GM19193 (cell line): ENCODE results near the gene TBC1D22A.

Source experiments
- POLR2A ChIP-seq: IDR thresholded peaks from 4 replicates; pipeline ENCODE4 v1.6.1; 2011; ENCODE audit not compliant: insufficient read depth, insufficient read length; ENCODE audit errors: extremely low read depth

The TBC1D22A gene

DNA sequence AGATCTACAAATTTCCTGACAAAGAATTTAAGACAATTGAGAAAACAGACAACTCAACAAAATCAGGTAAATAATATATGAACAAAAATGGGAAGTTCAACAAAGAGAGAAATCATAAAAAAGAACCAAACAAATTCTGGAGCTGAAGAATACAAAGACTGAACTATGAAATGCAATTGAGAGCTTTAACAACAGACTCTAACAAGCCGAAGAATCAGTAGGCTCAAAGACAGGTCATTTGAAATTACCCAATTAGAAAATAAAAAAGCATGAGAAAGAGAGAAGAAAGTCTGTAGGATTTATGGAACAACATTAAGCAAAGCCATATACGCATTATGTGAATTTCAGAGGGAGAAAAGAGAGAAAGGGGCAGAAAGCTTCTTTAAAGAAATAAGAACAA lies 72.8 kb downstream of the TBC1D22A start:
- TF ChIP-seq POLR2A, result no peak

DNA sequence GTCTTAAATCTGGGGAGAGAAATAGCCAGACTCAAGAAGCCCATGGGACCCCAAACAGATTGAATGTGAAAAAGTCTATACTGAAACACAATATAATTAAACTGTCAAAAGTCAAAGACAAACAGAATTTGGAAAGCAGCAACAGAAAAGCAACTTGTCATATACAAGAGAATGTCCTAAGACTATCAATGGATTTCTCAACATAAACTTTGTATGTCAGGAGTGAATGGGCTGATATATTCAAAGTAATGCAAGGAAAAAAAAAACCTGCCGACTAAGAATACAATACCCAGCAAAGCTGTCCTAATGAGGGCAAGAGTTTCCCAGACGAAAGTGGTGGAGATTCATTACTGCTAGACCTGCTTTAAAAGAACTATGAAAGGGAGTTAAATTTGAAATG lies 73.2 kb downstream of the TBC1D22A start:
- no peak for TF ChIP-seq POLR2A

DNA sequence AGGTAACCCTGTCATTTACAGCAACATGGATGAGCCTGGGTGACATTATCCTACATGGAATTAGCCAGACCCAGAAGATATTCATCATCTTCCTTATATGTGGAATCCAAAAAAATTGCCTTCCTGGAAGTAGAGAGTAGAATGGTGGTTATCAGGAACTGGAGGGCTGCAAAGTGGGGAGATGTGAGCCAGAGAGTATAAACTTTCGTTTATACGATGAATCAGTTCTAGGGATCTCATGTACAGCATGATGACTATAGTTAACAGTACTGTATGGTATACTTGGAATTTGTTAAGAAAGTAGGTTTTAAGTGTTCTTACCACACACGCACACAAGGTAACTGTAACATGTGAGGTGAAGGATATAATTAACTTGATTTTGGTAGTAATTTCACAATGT lies 79.1 kb downstream of the TBC1D22A start:
- no peak for TF ChIP-seq POLR2A

DNA sequence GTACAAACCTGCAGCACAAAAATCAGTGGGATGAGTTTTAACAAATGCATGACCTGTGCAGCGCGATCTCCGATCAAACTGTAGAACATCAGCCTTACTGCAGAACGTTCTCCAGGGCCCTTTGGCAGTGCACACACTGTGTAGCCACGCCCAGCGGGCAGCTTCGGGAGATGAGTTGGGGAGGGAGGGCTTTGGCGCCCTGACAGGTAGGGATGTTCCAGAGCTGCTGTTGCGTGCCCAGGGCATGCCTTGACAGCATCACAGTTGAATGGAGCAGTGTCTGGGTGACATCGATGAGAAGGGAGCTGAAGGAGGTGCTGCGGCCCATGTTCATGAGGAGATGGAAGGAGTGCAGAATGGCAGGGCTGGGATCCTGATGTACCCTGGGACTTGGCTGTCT lies 80.2 kb downstream of the TBC1D22A start:
- no peak for TF ChIP-seq POLR2A

DNA sequence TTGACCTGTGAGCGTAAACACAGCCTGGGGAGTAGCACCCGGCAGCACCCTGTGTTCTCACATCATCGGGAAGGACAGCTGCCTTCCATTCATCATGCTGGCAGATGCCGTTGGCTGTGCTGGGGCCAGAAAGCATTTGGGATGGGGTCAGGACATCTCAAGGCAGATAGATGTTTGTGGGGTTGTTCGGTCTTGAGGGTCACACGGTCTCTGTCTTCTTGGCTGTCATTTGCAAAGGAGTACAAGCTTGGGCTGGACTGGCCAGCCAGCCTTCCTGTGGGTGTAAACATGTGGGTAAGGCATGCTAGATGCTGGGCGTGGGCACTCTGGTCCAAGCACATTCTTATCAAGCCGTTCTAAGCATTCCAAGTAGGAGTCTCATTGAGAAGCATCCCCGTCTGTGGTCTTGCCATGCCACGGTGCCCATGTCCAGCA lies 81.4 kb downstream of the TBC1D22A start:
- TF ChIP-seq POLR2A, result no peak

DNA sequence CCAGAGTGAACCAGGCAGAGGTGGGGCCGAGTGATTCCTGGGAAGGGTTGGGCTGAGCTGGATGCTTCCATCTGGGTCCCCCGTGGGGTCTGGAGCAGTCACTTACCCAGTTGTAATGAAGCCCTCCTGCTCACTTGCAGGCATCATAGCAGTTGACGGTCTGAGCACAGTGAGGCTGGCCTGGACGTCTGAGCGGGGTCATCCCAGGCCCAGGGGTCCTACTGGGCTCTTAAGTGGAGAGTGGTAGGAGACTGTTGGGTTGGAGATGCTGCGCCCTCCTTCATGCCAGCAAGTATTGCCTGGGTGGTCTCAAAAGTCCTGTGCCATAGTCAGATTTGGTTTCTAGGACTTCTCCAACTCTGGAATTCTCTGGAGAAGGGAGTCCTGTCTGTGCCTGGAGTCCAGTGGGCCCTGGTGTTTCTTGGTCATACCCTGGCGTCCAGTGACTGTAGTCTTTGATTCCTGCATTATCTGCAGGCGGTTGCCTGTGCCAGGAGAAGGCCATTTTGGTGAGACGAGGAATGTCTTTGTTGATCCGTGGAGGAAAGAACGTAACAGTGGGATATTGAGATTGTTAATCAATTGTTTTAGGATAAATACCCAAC lies 82.3 kb downstream of the TBC1D22A start:
- no peak for TF ChIP-seq POLR2A

DNA sequence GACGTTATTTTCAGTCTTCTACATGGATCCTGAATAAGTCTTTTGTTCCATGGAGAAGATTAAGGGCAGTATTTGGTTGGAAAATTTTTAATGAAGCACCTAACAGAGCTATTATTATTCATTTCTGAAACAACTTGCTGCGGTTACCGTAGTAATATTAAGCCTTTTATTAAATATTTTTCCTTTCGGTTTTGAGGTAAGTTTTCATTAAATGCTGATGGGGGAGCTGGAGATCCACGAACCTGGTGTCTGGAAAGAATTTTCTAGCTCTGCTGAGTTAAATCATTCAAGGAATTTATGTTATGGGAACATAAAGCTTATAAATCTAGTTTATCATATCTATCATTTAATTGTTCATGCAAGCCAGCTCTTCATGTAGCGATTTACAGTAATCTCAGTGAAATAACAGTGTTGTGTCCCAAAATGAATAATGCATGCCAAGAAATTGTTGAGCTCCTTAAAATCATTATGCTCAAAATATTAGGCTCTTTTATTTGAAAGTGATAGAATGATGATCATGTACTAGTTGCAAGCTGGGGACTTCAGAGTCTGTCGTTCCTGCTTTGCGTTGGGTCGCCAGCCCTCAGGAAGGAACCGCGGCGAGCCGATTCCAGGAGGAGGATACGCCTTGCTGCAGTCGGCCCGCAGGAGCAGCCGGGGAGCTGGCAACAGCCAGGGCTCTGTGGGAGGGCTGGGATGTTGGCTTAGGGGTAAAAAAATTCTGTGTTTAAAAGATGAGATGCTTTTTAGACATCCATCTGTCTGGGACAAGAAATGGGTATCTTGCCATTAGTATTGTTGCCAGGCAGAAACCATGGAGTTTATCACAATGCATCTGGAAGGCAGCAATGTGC lies 83.1 kb downstream of the TBC1D22A start:
- no peak for TF ChIP-seq POLR2A

DNA sequence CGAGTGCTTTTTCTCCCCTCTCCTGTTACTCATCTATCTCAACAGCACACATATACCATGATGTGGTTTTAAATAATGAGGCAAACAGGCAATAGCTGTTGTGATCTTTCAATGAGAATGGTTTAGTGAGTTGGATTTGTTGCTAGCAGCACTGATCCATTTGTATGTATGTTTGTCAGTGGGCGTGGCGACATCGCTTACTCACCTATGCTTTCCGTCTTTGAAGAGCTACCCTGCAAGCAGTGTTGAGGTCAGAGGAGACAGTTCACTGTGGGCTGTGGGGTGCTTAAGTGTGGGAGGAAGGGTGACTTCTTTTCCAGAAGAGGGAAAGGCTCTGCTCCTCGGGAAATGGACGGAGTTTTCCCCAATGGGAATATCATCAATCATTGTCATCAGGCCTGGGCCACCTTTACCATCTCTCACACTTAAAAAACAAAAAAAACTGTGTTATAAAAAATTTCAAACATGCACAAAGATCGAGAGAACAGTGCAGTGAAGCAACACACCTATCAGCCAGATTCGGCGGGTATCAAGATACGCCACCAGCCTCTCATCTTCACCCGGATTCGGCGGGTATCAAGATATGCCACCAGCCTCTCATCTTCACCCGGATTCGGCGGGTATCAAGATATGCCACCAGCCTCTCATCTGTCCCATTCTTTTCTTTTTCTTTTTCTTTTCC lies 83.8 kb downstream of the TBC1D22A start:
- TF ChIP-seq POLR2A, result no peak

DNA sequence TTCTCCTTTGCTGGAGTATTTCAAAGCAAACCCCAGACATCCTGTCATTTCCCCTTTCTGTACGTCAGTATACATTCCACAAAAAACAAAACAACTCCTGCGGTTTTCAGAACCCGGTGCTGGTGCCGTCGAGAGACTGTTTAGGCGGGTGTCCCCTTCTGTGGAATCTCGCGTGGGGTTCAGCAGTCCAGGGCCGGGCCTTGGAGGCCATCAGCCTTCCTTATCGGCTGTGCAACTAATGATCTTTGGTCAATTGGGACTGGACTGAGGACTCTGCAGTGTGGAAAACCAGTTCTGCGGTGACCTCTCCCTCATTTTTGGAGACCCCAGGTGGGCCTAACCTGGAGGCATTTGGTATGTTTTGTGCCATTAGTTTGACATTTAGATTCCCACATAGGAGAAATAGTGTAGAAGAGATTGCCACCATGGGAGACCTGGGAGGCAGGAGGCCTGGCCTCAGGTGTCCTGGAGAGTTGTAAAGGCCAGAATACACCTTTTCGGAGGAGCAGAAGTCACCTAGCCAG lies 84.4 kb downstream of the TBC1D22A start:
- TF ChIP-seq POLR2A, result no peak

DNA sequence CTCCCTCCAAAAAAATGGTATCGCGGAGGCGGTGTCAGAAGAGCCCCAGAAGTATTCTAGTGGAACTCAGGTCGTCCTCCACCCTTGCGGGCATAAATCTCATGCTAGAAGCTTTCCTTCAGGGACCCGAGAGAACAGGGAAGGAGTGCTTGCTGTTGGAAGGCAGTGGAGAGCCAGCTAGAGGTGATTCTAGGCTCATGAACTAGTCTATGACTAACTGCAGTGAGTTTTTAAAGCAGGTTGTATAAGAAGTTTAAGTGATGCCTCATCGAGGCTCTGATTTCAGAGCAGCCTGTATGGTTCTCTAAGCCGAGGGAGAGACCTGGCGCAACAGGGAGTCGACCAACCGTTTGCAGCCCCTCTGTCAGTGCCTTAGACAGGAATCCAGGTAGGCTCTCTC lies 85.7 kb downstream of the TBC1D22A start:
- TF ChIP-seq POLR2A, result no peak

DNA sequence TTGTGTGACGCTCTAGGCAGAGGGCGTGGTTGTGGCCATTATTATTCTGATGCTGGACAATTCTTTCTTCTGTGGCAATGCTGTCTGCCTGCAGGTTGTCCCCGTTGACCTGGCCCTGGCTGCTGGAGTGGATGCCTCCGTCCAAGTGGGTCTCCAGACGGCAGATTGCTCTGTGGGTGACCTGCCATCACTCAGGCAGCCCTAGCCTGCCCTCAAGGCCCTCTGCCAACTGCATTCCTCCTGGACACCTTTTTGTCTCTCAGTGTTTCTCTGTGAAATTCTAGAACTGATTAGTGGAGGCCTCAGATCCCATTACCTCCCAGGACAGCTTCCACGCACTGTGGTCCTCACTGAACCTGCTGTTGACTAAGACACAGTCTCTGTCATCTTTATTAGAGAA lies 86.7 kb downstream of the TBC1D22A start:
- TF ChIP-seq POLR2A, result no peak

DNA sequence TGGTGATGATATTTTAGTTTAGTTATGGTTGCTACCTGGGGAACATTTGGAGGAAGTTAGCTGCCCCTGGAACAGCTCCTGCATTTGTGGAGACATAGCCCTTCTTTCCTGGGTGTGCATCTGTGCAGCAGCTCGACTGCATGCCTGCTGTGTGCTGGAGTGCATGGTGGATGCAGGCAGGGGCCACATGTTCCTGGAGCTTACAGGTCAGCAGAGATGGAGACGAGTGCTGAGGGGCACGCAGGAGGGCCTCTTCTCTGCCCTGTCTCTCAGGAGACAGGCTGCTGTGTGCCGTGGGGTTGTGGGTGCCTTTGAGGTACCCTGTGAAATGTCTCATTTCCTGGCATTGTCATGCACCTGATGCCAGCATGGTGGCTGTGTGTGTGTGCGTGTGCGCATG lies 87.5 kb downstream of the TBC1D22A start:
- TF ChIP-seq POLR2A, result no peak

DNA sequence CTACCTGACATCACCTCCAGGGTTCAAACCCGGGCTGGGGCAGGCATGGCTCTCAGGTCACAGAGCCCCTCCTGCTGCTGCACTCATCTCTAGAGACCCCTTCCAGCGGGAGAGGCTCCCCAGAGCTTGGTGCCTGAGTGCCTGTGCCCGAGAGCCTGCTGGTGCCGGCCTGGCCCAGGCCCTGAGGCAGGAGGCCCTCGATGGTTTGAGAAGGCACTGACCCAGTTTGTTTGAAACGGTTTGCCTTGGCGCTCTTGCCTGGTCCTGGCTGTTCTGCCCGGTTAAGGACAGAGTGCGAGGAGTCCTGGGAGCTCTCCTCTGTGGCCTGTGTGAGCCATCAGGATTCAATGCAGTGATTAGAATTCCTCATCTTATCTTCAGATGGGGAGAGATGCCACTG lies 88.9 kb downstream of the TBC1D22A start:
- TF ChIP-seq POLR2A, result no peak

DNA sequence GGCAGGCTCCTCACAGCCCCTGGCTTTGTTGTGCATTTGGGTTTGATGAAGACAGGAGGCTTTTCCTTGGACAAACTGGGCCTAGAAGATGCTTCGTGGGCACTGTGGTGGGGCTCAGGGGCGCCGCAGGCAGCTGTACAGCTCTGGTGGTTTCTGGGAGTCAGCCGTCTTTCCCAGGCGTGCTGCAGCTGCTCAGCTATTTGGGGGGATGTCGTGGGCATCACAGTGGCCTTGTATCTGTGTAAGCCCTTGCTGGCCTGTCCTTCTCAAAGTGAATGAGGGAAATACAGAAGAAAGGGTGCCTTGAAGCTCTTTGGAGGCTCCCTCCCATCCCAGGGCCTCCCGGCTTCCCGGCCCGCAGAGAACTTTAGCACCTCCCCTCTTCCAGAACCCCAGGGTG lies 89.5 kb downstream of the TBC1D22A start:
- no peak for TF ChIP-seq POLR2A

DNA sequence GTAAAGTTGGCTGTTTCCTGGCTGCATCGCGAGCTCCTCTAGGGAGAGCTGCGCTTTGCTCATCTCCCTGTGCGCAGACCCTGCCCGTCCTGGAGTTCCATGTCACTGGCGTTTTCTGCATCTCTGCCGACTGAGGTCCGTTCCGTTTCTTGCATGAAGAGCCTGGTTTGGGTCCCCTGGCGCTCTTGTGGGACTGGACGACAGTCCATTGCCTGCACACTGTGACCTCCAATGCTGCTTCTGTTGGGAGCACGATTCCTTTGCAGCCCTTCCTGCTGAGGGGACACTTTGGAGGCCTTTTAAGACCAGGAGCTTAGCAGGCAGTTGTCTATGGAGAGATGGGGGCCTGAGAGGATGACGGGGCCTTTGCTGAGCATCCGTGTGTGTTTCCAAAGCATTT lies 90.3 kb downstream of the TBC1D22A start:
- no peak for TF ChIP-seq POLR2A

DNA sequence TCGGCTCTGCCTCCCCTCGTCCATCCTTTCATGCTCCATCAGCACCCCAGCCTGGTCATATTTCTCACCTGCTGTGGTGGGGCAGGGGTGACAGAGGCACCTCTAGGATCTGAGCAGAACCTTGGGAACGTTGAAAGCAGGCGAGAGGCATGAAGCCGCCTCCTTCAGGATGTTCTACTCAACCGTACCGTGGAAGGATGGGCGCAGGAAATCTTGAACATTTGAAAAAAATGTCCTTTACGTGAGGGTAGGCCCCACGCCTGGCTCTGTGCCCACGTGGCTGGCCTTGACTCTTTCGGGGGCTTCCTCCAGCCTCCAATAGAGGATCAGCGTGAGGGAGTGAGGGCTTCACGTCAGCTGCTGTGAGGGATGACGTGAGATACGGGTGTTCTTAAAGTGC lies 90.7 kb downstream of the TBC1D22A start:
- TF ChIP-seq POLR2A, result no peak

DNA sequence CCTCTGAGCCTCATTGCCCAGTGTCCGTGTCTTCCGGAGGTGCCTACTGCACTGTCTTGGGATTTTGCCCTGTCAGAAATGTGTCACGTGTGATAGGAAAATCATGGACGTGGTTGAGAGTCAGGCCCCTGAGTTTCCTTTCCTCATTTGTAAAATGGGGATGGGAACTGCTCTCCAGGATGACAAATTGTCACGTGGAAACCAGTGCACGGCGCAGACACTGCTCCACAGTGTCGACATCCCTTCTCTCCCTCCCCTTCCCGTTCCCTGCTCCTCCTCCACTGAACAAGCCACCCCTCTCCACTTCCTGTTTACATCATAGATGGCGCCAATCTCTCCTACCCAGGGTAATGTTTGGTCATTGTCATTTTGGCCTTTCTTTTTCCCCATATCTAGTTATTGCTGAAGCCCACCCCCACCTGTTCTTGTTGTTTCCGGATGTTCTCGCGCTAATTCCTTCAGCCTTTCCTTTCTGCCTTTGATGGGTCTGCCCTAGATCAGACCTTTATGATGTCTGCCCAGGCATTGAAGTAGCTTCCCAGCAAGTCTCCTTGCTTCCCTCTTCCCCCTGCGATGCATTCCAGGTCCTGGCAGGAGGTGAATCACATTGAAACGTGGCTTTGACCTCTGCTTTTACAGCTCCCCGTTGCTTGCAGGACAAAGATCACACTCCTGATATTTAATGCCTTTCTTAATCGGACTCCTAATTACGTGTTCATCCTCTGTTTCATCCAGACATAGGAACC lies 91.8 kb downstream of the TBC1D22A start:
- no peak for TF ChIP-seq POLR2A
